IMR-90 (cell line): ENCODE measurements around the gene DAAM2. TPM values are rescaled to one million over a fixed set of nuclear protein-coding genes. Genes with fewer than 3 reads are reported as not detected.

ENCODE experiments used
- ATAC-seq: fragments of 200-7000 bp; cut with Tn5 transposase; 2 replicates; pipeline ENCODE4 v1.9.1; 2020; ENCODE audit warnings: low read depth, mild to moderate bottlenecking, moderate library complexity
- BruUV-seq: library from RNA; stranded (reverse); fragments of 400-500 nt; replicated peaks from 2 replicates; lab custom pipeline; 2021; lab: Mats Ljungman, UMichigan
- CTCF ChIA-PET: fragments of 300-600 bp; formaldehyde crosslinking; extraction: SDS; loops from one replicate; lab custom pipeline; 2021; ENCODE audit warnings: antibody characterized with exemption; lab: Yijun Ruan, JAX
- POLR2A ChIA-PET: fragments of 300-600 bp; sonication (Branson Sonifier 250); formaldehyde crosslinking; loops from one replicate; lab custom pipeline; 2022; ENCODE audit warnings: antibody characterized with exemption; ENCODE audit not compliant: unreplicated experiment; lab: Charles Lee
- DNase-seq: peaks from one replicate; pipeline ENCODE4 v3.0.0; 2013
- H2AFZ ChIP-seq: replicated peaks from 2 replicates; pipeline ENCODE3; 2013; ENCODE audit warnings: low read length, mild to moderate bottlenecking; ENCODE audit not compliant: poor library complexity
- H2AK5ac ChIP-seq: 2 replicates; pipeline ENCODE4 v1.6.1; 2013; ENCODE audit warnings: low read depth, low read length, inconsistent platforms
- H2AK9ac ChIP-seq: replicated peaks from 2 replicates; pipeline ENCODE3; 2013; ENCODE audit warnings: mild to moderate bottlenecking, low read depth, low read length, moderate library complexity; ENCODE audit not compliant: poor library complexity
- H2BK120ac ChIP-seq: 2 replicates; pipeline ENCODE4 v1.6.1; 2013; ENCODE audit warnings: low read depth, low read length, inconsistent platforms
- H2BK15ac ChIP-seq: 3 replicates; pipeline ENCODE4 v1.6.1; 2013; ENCODE audit warnings: low read depth, low read length, inconsistent platforms
- H2BK20ac ChIP-seq: 2 replicates; pipeline ENCODE4 v1.6.1; 2013; ENCODE audit warnings: low read depth, mild to moderate bottlenecking, inconsistent platforms, low read length, moderate library complexity
- H2BK5ac ChIP-seq: 2 replicates; pipeline ENCODE4 v1.6.1; 2013; ENCODE audit warnings: mild to moderate bottlenecking, low read depth, low read length, inconsistent platforms; ENCODE audit not compliant: poor library complexity, severe bottlenecking
- H3K14ac ChIP-seq: replicated peaks from 2 replicates; pipeline ENCODE4 v1.6.1; 2013; ENCODE audit warnings: low read depth, low read length, inconsistent platforms
- H3K18ac ChIP-seq: 2 replicates; pipeline ENCODE4 v1.6.1; 2013; ENCODE audit warnings: low read depth, low read length, control low read depth
- H3K23ac ChIP-seq: 2 replicates; pipeline ENCODE4 v1.6.1; 2013; ENCODE audit warnings: low read depth, low read length, inconsistent platforms
- H3K27ac ChIP-seq: 2 replicates; pipeline ENCODE4 v1.5.1; 2013; ENCODE audit warnings: mild to moderate bottlenecking, control low read depth, low read length; ENCODE audit not compliant: insufficient read depth
- H3K27me3 ChIP-seq: 2 replicates; pipeline ENCODE4 v1.6.1; 2013; ENCODE audit warnings: low read length; ENCODE audit not compliant: control insufficient read depth, insufficient read depth
- H3K36me3 ChIP-seq: 2 replicates; pipeline ENCODE4 v1.6.1; 2013; ENCODE audit warnings: low read length, mixed read lengths; ENCODE audit not compliant: control insufficient read depth, insufficient read depth
- H3K4ac ChIP-seq: 2 replicates; pipeline ENCODE4 v1.6.1; 2013; ENCODE audit warnings: low read depth, low read length, inconsistent platforms
- H3K4me1 ChIP-seq: 2 replicates; pipeline ENCODE4 v1.6.1; 2013; ENCODE audit warnings: low read length, mixed read lengths; ENCODE audit not compliant: control insufficient read depth, insufficient read depth
- H3K4me2 ChIP-seq: 2 replicates; pipeline ENCODE4 v1.6.1; 2013; ENCODE audit warnings: low read depth, mild to moderate bottlenecking, control low read depth, low read length, moderate library complexity
- H3K4me3 ChIP-seq: 2 replicates; pipeline ENCODE4 v1.5.1; 2013; ENCODE audit warnings: low read depth, mild to moderate bottlenecking, control low read depth, low read length, moderate library complexity; ENCODE audit not compliant: insufficient read depth
- H3K56ac ChIP-seq: 2 replicates; pipeline ENCODE4 v1.6.1; 2013; ENCODE audit warnings: low read length, inconsistent platforms; ENCODE audit not compliant: insufficient read depth; ENCODE audit errors: extremely low read depth
- H3K79me1 ChIP-seq, 2 experiments: 2 replicates each; pipeline ENCODE4 v1.6.1; 2013; ENCODE audit warnings: low read length in 2 of 2, inconsistent platforms in 1 of 2, low read depth in 1 of 2
- H3K9ac ChIP-seq: 2 replicates; pipeline ENCODE4 v1.6.1; 2013; ENCODE audit warnings: low read depth, low read length, control low read depth
- H3K9me1 ChIP-seq: 2 replicates; pipeline ENCODE4 v1.6.1; 2013; ENCODE audit warnings: low read length, inconsistent platforms; ENCODE audit not compliant: insufficient read depth
- H3K9me3 ChIP-seq: 2 replicates; pipeline ENCODE4 v1.6.1; 2013; ENCODE audit warnings: low read length; ENCODE audit not compliant: control insufficient read depth, insufficient read depth
- H4K20me1 ChIP-seq: 2 replicates; pipeline ENCODE4 v1.6.1; 2013; ENCODE audit warnings: low read length, inconsistent platforms; ENCODE audit not compliant: insufficient read depth
- H4K5ac ChIP-seq: 2 replicates; pipeline ENCODE4 v1.6.1; 2013; ENCODE audit warnings: mild to moderate bottlenecking, low read depth, low read length, control low read depth
- H4K8ac ChIP-seq, 2 experiments: 2 replicates each; pipeline ENCODE4 v1.6.1; 2013; ENCODE audit warnings: low read depth in 2 of 2, low read length in 2 of 2, control low read depth in 1 of 2, inconsistent platforms in 1 of 2
- H4K91ac ChIP-seq: 2 replicates; pipeline ENCODE4 v1.6.1; 2013; ENCODE audit warnings: low read depth, low read length, inconsistent platforms; ENCODE audit not compliant: insufficient read depth
- BHLHE40 ChIP-seq: fragments of 150-350 bp; IDR thresholded peaks from 2 replicates; pipeline ENCODE4 v1.6.1; 2016; ENCODE audit warnings: mild to moderate bottlenecking, low read depth, low read length
- CEBPB ChIP-seq: IDR thresholded peaks from 2 replicates; pipeline ENCODE4 v1.6.1; 2012; ENCODE audit warnings: low read depth, low read length, improper control_type of control experiment
- CHD1 ChIP-seq: IDR thresholded peaks from 2 replicates; pipeline ENCODE4 v1.6.1; 2012; ENCODE audit warnings: low read depth, low read length, improper control_type of control experiment
- FOS ChIP-seq: fragments of 150-350 bp; IDR thresholded peaks from 2 replicates; pipeline ENCODE4 v1.6.1; 2016; ENCODE audit warnings: low read depth, low read length
- MAFK ChIP-seq: IDR thresholded peaks from 2 replicates; pipeline ENCODE4 v1.6.1; 2012; ENCODE audit warnings: low read depth, low read length, improper control_type of control experiment
- MAZ ChIP-seq: IDR thresholded peaks from 2 replicates; pipeline ENCODE4 v1.6.1; 2012; ENCODE audit warnings: low read depth, mild to moderate bottlenecking, low read length, improper control_type of control experiment, moderate library complexity, borderline replicate concordance
- MXI1 ChIP-seq: IDR thresholded peaks from 2 replicates; pipeline ENCODE4 v1.6.1; 2012; ENCODE audit warnings: low read depth, mild to moderate bottlenecking, low read length, moderate library complexity, borderline replicate concordance
- NFE2L2 ChIP-seq: fragments of 150-350 bp; IDR thresholded peaks from 2 replicates; pipeline ENCODE4 v1.6.1; 2016; ENCODE audit warnings: low read depth, mild to moderate bottlenecking, low read length
- POLR2A ChIP-seq: IDR thresholded peaks from 2 replicates; pipeline ENCODE4 v1.6.1; 2012; ENCODE audit warnings: mild to moderate bottlenecking, low read depth, low read length
- RAD21 ChIP-seq: IDR thresholded peaks from 2 replicates; pipeline ENCODE4 v1.6.1; 2012; ENCODE audit warnings: low read length, improper control_type of control experiment
- RCOR1 ChIP-seq: IDR thresholded peaks from 2 replicates; pipeline ENCODE4 v1.6.1; 2012; ENCODE audit warnings: mild to moderate bottlenecking, low read length, improper control_type of control experiment; ENCODE audit not compliant: insufficient replicate concordance
- RFX5 ChIP-seq: IDR thresholded peaks from 2 replicates; pipeline ENCODE4 v1.8.0; 2012; ENCODE audit warnings: low read depth, mild to moderate bottlenecking, low read length, moderate library complexity
- SMC3 ChIP-seq: fragments of 150-350 bp; IDR thresholded peaks from 2 replicates; pipeline ENCODE4 v1.6.1; 2016; ENCODE audit warnings: low read depth, mild to moderate bottlenecking, antibody characterized with exemption, low read length, moderate library complexity
- WGBS, 2 experiments: methylation state at CpG; one replicate each; pipeline versions ENCODE4 v1.1.5 to v1.1.7; 2013; ENCODE audit warnings: missing lambda C conversion rate in 2 of 2; ENCODE audit not compliant: insufficient read length in 1 of 2; ENCODE audit errors: extremely low coverage in 2 of 2; 5-methylcytosine and 5-hydroxymethylcytosine counted together
- dilution Hi-C: fragments of 300-500 bp; cut with HindIII; formaldehyde crosslinking; loops from one replicate; pipeline ENCODE4 v1.14.3; 2018; ENCODE audit warnings: low sequenced_read_pairs; ENCODE audit not compliant: unreplicated experiment
- in situ Hi-C: fragments of 300-500 bp; cut with MboI; formaldehyde crosslinking; loops from 3 replicates; pipeline ENCODE4 v1.14.3; 2019; ENCODE audit warnings: low sequenced_read_pairs, inconsistent platforms, mixed read lengths
- intact Hi-C: fragments of 100-400 bp; cut with micrococcal nuclease; formaldehyde crosslinking; loops from 2 replicates; pipeline ENCODE4 v1.10.0; 2022
- polyA plus RNA-seq, 3 experiments: library from polyadenylated mRNA; depleted of rRNA; stranded (reverse); fragments of >200 nt; gene quantifications; 2 replicates each; pipeline ENCODE4 v1.2.3, GENCODE V29; 2012; ENCODE audit warnings: low replicate concordance in 1 of 3
- total RNA-seq: library from RNA; depleted of rRNA; stranded (reverse); fragments of >200 nt; gene quantifications from 2 replicates; pipeline ENCODE4 v1.2.3, GENCODE V29; 2012
- TF ChIP-seq, protein P1 (sequence below): conservative IDR thresholded peaks from 2 replicates; pipeline ENCODE4 v1.5.1; 2012; ENCODE audit warnings: mild to moderate bottlenecking, low read depth, low read length, improper control_type of control experiment
- TF ChIP-seq, protein P2 (sequence below): fragments of 150-350 bp; IDR thresholded peaks from 2 replicates; pipeline ENCODE4 v1.6.1; 2017; ENCODE audit warnings: mild to moderate bottlenecking, antibody characterized with exemption, low read length, low read depth
- TF ChIP-seq, protein P3 (sequence below): fragments of 150-350 bp; IDR thresholded peaks from 2 replicates; pipeline ENCODE4 v1.6.1; 2016; ENCODE audit warnings: low read depth, mild to moderate bottlenecking, low read length, moderate library complexity, borderline replicate concordance

Gene DAAM2
- total and polyA plus RNA-seq, 2 of the 4 experiments (the other 2 are of a cell fraction) = 11.2 to 12.9 TPM

GRCh38 chr6:39873439-39873838 is 81.3 kb downstream of the DAAM2 start:
- H3K56ac ChIP-seq = no peak overlapping the region
- dilution Hi-C loops = no loop called here
- no peaks in the 10 kb centered on the region for H3K4me1 ChIP-seq
- H3K27ac ChIP-seq = no peak overlapping the region
- H2BK5ac ChIP-seq = no peak overlapping the region
- intact Hi-C loops = no loop called here
- no peak overlapping the region for H2AFZ ChIP-seq
- no peak overlapping the region for H4K91ac ChIP-seq
- ChIA-PET CTCF (interaction anchor here (1.2 kb wide), 1 partner anchor 9 kb away, joined by 3 read pairs; no protein-coding TSS in a partner anchor), POLR2A (no interaction called here)
- no peaks in the 10 kb centered on the region for H3K27me3 ChIP-seq
- H3K4ac ChIP-seq = no peak overlapping the region
- no peak overlapping the region for H4K5ac ChIP-seq
- no peak overlapping the region for H3K23ac ChIP-seq
- H3K14ac ChIP-seq = no peak overlapping the region
- H2BK120ac ChIP-seq = no peak overlapping the region
- TF ChIP-seq, protein P1, sequence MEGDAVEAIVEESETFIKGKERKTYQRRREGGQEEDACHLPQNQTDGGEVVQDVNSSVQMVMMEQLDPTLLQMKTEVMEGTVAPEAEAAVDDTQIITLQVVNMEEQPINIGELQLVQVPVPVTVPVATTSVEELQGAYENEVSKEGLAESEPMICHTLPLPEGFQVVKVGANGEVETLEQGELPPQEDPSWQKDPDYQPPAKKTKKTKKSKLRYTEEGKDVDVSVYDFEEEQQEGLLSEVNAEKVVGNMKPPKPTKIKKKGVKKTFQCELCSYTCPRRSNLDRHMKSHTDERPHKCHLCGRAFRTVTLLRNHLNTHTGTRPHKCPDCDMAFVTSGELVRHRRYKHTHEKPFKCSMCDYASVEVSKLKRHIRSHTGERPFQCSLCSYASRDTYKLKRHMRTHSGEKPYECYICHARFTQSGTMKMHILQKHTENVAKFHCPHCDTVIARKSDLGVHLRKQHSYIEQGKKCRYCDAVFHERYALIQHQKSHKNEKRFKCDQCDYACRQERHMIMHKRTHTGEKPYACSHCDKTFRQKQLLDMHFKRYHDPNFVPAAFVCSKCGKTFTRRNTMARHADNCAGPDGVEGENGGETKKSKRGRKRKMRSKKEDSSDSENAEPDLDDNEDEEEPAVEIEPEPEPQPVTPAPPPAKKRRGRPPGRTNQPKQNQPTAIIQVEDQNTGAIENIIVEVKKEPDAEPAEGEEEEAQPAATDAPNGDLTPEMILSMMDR = no peak
- TF ChIP-seq RAD21 (no peak), MAFK (no peak), FOS (no peak), SMC3 (no peak), CEBPB (no peak), POLR2A (no peak), CHD1 (no peak), BHLHE40 (no peak), MXI1 (no peak), MAZ (no peak), RFX5 (no peak), RCOR1 (no peak), NFE2L2 (no peak)
- TF ChIP-seq, protein P2, sequence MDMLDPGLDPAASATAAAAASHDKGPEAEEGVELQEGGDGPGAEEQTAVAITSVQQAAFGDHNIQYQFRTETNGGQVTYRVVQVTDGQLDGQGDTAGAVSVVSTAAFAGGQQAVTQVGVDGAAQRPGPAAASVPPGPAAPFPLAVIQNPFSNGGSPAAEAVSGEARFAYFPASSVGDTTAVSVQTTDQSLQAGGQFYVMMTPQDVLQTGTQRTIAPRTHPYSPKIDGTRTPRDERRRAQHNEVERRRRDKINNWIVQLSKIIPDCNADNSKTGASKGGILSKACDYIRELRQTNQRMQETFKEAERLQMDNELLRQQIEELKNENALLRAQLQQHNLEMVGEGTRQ = no peak
- TF ChIP-seq, protein P3, sequence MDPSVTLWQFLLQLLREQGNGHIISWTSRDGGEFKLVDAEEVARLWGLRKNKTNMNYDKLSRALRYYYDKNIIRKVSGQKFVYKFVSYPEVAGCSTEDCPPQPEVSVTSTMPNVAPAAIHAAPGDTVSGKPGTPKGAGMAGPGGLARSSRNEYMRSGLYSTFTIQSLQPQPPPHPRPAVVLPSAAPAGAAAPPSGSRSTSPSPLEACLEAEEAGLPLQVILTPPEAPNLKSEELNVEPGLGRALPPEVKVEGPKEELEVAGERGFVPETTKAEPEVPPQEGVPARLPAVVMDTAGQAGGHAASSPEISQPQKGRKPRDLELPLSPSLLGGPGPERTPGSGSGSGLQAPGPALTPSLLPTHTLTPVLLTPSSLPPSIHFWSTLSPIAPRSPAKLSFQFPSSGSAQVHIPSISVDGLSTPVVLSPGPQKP = no peak
- no peaks in the 10 kb centered on the region for H3K79me1 ChIP-seq
- no TSS peak for BruUV-seq
- no peak overlapping the region for H2BK20ac ChIP-seq
- no CpG with 5 or more reads among the region's 3 CpGs for WGBS, 2 experiments
- H4K20me1 ChIP-seq = no peaks in the 10 kb centered on the region
- no peak overlapping the region for H2BK15ac ChIP-seq
- H3K9me1 ChIP-seq = peaks cover 4% of the 10 kb centered on the region; the same call in 1 of the 2 replicates
- no peak overlapping the region for H3K9ac ChIP-seq
- H3K18ac ChIP-seq = no peak overlapping the region
- no peak overlapping the region for H2AK9ac ChIP-seq
- ATAC-seq = no peak
- DNase-seq = no peak
- H3K36me3 ChIP-seq = peaks cover 31% of the 10 kb centered on the region
- in situ Hi-C loops = no loop called here
- no peak overlapping the region for H2AK5ac ChIP-seq
- no peak overlapping the region for H3K4me2 ChIP-seq
- no peak overlapping the region for H4K8ac ChIP-seq
- no peak overlapping the region for H3K4me3 ChIP-seq
- H3K9me3 ChIP-seq = no peaks in the 10 kb centered on the region
